LoVo (cell line): ENCODE data around the gene FBXL16.

Experiments
- DNase-seq: peaks from one replicate; pipeline ENCODE4 v3.0.0-alpha.2; 2016; ENCODE audit warnings: low spot score

The FBXL16 gene

DNA sequence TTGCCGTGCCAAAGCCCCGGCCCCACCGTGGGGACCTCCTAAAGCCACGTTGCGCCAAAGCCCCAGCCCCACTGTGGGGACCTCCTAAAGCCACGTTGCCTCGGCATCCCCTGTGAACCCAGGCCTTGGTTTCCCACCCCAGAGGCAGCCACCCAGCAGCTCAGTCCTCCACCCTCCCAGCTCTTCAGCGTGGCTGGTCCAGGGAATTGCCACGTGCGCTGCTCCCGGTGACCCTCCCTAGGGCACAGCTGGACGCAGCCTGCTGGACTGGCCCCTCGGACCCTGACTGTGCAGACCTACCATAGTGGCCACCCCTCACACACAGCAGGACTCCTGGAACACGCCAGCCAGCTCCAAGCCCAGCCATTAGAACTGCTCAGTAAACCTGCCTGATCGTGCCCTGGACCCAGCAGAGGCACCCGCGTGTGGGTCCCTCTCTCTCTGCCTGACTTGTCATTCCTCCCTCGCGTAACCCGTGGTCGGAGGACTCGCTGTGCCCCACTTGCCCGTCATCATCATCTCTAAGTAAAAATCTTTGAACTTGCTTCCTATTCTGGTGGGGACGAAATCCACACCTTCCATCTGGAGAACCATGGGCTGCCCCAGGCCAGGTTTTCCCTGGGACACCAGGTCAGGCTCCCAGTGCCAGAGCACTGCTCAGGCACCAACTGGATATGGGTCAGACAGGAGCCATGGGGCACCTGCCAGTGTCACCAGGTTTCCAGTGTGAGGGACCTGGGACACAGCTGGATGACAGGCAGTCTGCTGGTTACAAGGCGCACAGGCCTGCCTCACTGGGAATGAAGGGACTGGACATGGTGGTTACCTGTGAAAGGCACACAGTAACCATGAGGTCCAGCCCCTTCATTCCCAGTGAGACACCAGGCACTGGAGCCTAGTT is 29.6 kb upstream of the FBXL16 start:
- no peak for DNase-seq

DNA sequence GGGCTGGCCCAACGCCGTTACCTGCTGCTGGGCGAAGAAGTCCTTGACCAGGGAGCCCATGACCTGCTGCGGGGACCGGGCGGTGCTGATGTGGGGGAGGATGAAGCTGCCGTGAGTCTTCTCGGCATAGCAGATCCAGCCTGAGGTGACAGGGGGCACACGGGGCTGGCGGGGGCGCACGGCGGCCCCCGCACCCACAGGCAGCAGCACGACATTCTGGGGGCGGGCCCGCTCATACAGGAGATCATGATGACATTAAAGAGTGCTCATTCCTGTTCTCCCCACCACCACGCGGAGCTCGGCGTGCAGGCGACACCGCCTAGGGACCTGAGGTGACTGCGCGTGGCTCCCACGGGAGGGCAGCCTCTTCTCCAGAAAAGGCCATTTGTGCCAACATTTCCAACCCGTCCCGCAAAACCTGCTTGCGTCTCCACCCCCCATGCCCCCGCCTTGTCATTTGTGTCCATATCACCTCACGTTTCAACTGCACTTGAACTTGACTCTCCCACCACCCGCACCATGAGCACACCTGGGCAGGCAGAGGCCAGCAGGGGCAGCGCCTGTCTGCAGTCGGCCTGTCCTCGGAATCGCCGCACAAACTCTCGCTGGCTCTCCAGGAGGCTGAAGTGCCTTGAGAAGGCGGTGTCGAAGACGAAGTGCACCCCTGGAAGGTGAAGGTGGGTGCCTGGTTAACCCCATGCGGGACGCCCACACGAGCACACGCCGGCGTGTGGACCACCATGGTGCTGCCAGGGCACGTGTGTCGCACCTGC is 28.8 kb upstream of the FBXL16 start:
- no peak for DNase-seq

DNA sequence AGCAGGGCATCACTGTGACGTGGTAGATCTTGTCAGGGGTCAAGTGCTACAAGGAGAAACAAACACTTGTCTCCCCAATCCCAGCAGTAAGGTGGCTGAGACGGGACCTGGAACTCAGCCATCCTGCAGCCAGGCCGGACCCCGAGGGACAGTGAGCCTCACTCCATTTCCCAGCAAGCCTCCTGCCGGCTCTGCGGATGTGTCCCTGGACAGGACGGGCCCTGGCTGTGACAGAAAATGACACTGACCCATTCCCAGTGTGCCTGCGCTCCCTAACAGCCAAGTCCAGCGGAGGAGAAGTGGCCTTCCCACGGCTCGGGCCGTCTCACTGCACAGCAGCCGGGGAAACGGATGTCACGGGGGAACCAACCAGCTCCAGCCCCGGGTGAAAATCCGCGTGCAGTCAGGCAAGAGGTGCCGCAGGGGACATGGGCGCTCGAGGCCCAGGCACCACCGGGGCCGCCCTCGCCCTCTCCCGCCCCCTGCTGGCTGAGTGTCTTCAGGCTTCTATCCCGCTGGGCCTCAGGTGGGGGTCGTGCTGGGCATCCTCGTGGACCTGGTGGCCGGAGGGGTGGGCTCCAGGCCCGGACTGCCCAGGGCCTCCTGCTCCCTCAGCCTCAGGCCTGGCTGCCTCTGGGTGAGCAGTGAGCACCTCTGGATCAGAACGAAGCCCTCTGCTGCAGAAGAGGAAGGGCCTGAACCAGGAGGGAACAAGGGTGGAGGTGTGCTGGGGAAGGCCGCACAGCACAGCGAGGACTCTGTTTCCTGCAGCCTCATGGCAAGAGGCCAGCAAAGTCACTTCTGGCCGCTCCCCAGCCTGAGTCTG is 28.0 kb upstream of the FBXL16 start:
- no peak for DNase-seq

DNA sequence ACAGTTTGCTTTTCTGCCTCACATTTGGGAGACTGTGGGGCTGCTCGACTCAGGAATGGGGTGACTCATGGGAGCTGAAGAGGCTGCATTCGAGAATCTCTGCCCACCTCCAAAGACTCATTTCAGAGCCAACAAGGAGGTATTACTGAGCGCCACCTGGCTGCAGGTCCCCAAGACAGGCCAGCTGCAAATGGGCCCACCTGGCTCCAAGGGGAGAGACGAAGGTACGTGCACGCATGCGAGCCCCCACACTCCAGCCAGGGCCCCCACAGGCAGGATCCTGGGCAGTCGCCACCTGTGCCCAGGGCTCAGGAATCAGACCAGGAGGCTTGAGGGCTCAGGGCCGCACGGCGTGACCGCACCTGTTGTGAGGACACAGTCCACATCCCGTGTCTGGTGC is 27.3 kb upstream of the FBXL16 start:
- DNase-seq, result no peak

DNA sequence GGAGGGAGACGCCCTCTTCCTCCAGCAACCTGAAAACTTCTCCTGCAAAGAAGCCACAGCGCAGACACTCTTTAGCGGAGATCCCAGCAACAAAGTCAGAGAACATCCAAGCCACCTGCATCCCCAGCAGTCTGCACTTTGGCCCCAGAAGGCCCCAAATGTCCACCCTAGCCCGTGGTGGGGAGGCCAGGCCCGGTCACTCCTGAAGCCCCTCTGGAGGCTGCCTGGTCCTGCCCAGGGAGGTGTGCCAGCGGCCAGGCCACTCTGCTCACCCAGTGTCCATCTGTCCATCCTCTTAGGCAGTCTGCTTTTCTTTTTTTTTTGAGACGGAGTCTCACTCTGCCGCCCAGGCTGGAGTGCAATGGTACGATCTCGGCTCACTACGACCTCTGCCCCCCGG is 26.7 kb upstream of the FBXL16 start:
- no peak for DNase-seq

DNA sequence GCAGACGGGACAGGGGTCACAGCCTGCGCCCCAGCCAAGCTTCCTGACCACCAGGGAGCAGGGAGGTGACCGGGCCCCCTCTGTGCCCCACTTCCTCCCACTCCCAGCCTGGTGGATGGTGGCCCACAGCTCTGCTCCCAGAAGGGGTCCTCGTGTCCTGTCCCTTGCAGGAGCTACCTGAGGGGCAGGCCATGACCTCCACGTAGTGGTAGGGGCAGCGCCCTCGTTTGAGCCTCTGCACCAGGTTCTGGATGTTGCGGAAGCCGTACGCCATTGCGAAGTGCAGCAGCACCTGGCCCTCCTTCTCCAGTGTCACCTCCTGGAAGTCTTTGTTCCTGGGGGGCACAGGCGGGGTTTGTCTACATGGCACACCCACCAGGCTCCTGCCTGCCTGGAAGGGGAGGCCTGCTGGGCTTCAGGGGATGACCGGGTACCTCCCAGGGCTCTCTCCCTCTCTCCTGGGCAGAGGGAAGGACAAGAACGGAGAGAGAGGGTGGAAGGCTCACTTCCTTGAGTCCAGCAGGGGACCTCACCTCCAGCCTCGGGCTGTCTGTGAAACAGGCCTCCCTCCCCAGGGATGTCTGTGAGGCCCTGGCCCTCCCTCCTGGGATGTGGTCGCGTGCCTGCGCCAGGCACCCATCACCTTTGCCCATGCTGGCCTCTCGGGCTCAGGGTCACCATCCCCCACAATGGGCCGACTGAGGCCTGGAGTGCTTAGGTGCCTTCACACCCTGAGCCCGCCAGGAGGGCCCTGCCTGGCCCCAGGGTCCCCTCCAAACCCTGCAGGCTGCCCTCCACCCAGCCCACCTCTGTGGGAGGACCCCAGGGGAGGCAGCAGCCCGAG is 25.3 kb upstream of the FBXL16 start:
- DNase-seq, result no peak

DNA sequence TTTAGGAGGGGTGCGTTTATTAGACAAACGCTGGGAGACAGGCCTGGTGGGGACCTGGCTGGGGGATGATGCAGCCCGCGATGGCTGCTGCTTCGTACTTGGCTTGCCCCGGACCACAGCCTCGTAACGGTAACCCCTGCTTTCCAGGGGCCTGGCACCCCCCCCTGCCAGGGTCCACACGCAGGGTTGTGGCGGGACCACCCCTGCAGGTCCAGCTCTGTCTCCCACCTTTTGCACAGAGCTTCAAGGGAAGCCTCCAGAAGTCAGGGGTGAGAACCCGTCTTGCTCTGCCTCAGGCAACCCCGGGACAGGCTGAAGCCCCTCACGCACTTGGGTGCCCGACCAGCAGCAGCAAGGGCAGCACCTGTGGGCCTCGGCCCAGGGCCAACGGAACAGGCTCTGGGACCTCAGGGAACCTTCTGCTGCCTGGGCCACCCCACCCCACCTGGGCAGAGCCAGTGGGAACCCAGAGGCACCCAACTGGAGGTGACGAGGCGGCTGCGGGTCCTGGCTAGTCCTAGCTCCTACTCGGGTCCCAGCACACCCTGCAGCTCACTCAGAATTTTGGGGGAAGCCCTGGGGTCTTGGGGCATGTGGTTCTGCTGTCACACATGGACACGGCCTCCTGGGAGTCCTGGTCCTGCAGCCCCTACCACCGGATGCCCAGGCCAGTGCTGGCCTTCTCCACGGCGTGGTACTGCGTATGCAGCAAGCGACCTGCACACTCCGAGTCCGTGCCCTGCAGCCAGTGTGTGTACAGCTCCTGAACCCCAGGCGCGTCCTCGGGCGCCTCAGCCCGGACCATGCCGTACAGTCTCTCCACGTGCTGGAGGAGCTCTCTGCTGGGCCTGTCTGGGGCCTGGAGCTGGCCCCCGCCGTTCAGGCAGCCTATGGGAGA is 24.4 kb upstream of the FBXL16 start:
- DNase-seq, result no peak

DNA sequence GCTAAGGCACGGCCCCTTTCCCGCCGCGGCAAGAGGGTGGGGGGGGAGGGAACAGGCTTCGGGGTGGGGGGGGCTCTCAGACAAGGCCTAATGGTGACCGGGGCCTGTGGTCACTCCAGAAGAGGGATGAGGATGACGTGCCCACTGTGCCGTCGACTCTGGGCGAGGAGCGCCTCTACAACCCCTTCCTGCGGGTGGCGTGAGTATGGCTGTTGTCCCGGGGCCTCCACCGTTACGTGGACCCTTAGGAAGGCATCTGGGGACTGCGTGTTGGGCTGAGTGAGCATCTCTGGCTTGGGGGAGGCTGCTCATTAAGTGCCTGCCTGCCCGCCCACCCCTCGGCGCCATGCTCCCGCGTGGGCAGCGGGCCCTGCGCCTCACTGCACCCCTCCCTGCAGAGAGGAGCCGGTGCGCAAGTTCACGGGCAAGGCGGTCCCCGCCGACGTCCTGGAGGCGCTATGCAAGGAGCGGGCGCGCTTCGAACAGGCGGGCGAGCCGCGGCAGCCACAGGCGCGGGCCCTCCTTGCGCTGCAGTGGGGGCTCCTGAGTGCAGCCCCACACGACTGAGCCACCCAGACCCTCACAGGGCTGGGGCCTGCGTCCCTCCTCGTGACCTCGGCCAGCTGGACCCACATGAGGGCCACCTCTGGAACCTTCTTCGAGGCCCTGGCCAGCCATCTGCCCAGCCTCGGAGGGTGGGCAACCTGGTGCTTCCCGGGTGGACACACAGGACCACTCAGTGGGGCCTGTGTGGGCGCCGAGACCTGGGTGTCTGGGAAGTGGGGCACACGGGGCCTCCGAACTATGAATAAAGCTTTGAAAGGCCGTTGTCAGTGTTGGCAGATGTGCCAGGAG is 23.5 kb upstream of the FBXL16 start:
- DNase-seq, result no peak

DNA sequence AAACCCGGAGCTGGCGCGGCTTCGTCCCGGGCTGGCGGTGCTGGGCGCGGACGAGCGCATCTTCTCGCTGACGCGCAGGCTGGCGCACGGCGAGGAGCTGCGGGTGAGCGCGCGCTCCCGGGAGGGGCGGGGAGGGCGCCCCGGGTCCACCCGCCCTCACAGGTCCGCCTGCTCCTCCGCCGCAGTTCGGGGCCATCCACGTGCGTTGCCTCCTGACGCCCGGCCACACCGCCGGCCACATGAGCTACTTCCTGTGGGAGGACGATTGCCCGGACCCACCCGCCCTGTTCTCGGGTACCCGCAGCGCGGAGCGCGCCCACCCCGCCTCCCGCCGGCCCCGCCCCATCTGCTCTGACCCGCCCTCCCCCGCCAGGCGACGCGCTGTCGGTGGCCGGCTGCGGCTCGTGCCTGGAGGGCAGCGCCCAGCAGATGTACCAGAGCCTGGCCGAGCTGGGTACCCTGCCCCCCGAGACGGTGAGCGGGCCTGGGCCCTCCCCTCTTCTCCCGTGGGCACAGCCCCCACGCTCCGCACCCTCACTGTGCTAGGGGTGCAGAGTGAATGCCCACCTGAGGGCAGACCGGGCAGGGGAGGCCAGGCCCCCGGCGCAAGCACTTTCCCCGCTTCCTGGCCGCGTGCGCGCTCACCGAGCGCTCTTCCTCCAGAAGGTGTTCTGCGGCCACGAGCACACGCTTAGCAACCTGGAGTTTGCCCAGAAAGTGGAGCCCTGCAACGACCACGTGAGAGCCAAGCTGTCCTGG is 22.7 kb upstream of the FBXL16 start:
- DNase-seq, result peak; percentile 87

DNA sequence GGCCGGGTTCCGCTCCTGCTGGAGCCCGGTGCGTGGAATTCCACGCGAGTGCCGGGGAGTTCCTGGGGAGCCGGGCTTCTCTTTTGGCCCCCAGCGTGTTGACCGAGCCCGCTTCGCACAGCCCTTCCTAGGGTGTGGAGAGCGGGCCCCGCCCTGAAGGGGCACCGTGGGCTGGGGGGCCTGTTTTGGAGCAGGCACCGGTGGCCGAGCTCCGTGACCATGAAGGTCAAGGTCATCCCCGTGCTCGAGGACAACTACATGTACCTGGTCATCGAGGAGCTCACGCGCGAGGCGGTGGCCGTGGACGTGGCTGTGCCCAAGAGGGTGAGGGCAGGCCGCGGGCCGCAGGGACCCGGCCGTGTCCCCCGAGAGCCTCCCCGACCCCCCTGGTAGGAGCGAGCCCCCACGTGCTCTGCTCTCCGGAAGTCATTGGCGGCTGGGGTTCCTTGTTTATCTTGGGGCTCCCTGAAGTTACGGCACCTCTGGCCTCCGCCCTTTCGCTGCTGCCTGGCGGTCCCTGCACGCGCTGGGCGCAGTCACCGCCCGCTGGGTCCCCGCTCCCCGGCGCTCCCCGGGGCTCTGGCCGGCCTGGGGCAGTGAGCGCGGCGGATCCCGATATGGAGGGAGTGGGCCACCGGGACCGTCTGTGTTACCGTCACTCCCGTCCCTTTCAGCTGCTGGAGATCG is 21.8 kb upstream of the FBXL16 start:
- no peak for DNase-seq

DNA sequence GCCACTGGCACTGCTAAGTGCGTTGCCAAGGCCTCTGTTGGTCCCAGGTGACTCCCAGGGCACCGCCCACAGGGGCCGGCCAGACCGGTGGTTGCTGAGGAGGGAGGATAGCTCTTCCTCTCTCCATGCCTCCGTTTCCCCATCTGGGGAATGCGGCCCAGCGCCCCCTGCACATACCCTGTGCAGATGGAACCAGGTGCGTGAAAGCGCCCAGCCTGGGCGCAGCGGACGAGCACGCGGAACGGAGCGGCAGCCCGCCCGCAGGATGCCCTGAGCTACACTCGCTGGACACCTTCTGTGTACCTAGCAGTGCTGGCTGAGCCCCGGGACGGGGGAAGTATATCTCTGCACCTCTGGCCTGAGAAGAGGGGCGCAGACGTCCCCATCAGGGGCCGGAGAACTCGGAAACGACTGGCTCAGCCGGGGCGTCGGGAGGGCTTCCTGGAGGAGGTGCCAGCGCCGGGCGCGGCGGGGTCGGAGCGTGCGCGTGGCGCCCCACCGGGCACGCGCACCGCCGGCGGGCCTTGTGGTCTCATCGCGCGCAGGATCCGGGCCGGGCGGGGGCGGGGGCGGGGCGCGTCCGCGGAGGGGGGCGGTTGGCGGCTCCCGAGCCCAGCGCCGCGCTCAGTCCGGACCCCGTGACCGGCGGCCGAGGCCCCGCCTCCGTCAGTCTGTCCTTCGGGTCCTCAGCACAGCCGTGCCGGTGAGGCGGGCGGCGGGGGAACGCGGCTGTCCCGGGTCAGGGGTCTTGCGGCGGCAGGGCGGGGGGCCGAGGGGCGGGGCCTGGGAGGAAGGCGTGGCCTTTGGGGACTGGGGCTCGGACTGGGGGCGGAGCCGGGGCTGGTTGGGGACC is 21.1 kb upstream of the FBXL16 start, which contains the start of the genes CCDC78 and HAGHL:
Gene CCDC78, minus strand, starts transcription at position 6 of the 853 bp plus-strand sequence. CDS start 76 bp downstream, outside the sequence.
Gene HAGHL, plus strand, starts transcription at position 669 of the 853 bp plus-strand sequence. CDS start 404 bp downstream, outside the sequence.
- DNase-seq, result peak; percentile 52

DNA sequence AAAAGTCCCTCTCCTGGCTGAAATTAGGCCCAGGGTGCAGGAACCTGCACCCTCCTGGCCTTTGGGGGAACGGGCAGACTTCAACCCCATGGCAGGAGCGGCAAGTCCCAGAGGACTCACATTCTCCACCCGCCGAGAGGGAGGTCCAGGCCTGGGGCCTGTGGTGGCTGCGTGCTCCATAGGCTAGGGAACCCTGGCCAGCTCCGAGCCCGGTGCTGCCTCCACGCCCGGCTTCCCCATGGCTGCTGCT is 20.5 kb upstream of the FBXL16 start:
- no peak for DNase-seq

DNA sequence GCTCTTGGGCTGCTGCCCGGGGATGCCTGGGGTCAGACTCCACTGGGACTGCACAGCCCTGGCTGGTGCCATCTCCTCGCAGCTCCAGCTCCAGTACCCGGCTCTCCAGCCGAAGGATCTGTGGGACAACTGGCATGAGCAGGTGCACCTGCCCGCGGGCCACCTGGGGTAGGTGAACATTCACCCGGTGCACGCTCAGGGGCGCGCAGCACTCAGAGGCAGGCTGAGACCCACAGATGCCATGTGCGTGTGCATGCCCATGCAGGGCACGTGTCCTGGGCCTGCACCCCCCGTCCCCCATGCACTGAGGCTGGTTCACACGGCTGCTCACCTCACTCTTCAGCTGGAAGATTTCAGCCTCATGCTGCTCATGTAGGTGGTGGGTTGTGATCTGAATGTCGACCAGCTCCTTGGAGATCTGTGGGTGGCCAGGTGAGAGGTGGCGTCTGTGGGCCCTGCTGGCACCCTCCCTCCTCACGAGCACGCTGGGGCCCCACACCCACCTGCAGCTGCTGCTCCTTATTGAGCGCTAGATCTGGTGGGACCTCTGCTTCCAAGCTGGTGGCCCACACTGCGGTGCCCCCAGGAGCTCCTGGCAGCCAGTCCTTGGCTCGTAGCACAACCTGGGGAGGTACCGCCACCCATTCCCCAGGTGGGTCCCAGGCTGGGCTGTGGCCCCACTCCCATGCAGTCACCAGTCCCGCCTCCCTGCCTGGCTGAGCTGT is 20.0 kb upstream of the FBXL16 start:
- no peak for DNase-seq

DNA sequence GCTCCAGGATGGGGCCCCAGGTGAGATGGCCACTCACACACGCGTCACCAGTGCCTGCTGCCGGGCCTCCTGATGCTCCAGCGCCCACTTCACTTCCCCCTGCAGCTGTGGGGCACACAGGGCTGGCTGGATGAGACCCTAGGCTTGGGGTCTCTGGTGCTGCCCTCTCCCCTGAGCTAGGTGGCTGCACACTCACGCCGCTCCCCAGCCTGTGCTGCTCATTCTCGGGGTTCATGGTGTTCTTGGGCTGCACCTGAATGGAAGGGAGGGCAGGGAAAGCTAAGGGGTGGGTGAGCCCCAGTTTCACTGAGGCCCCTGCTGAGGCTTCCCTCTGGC is 19.4 kb upstream of the FBXL16 start:
- DNase-seq, result no peak

DNA sequence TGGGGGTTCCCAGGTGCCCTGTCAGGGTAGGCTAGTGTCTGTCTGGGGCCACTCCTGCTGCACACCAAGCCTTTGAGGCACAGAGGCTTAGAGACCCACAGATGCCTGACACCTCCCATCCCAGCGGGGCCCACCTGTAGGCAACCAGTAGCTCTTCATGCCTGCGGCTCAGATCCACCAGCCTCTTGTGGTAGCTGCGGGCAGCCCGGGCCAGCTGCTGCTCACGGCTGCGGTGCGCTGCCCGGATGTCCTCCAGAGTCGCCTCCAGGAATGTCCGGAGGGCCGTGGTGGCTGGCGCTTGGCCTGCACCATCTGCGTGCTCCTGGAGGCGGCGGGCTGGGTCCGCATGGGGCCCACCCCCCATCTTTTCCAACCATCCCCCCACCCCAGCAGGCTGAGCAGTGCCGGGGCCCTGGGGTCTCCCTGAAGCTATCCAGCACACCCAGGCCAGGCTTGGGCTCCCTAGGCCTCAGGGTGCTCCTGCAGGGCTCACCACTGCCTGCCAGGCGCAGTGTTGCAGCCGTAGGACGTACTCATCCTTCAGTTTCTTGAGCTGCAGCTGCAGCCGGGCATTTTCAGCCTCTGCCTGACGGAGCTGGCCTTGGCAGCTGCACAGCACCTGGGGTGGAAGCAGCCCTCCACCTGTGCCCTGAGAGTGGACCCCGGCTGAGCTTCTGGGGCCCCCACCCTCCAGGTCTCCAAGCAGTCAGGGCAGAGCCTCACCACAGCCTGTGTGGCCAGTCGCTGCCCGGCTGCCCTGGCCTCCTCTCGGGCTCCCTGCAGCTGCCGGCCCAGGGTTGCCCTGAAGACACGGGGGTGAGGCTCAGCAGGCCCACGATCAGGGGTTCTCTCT is 18.8 kb upstream of the FBXL16 start:
- no peak for DNase-seq

DNA sequence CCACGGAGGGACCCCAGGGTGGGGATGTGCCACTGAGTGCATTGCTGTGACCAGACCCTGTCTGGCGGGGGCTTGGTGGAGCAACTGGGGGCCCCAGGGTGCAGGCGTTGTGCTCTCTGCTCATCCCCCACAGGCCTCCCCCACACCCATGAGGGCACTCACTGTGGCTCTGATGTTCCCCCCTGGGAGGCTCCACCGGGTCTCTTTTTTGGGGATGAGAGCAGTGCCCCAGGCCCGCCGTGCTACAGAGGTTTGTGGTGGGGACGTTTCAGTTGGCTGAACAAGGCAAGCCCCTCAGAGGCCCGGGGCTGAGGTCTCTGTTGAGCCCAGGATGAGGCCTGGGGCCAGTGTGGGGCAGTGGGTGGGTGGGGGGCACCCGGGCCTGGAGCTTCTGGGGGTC is 18.1 kb upstream of the FBXL16 start:
- DNase-seq, result no peak
